IMR-90 (cell line): ENCODE results near the gene CNKSR3. TPM values are rescaled to one million over a fixed set of nuclear protein-coding genes. Genes with fewer than 3 reads are reported as not detected.

Experiments used
- ATAC-seq: fragments of 200-7000 bp; cut with Tn5 transposase; 2 replicates; pipeline ENCODE4 v1.9.1; 2020; ENCODE audit warnings: low read depth, mild to moderate bottlenecking, moderate library complexity
- BruUV-seq: library from RNA; stranded (reverse); fragments of 400-500 nt; replicated peaks from 2 replicates; lab custom pipeline; 2021; lab: Mats Ljungman, UMichigan
- CTCF ChIA-PET: fragments of 300-600 bp; formaldehyde crosslinking; extraction: SDS; loops from one replicate; lab custom pipeline; 2021; ENCODE audit warnings: antibody characterized with exemption; lab: Yijun Ruan, JAX
- POLR2A ChIA-PET: fragments of 300-600 bp; sonication (Branson Sonifier 250); formaldehyde crosslinking; loops from one replicate; lab custom pipeline; 2022; ENCODE audit warnings: antibody characterized with exemption; ENCODE audit not compliant: unreplicated experiment; lab: Charles Lee
- DNase-seq: peaks from one replicate; pipeline ENCODE4 v3.0.0; 2013
- H2AFZ ChIP-seq: replicated peaks from 2 replicates; pipeline ENCODE3; 2013; ENCODE audit warnings: low read length, mild to moderate bottlenecking; ENCODE audit not compliant: poor library complexity
- H2AK5ac ChIP-seq: 2 replicates; pipeline ENCODE4 v1.6.1; 2013; ENCODE audit warnings: low read depth, low read length, inconsistent platforms
- H2AK9ac ChIP-seq: replicated peaks from 2 replicates; pipeline ENCODE3; 2013; ENCODE audit warnings: mild to moderate bottlenecking, low read depth, low read length, moderate library complexity; ENCODE audit not compliant: poor library complexity
- H2BK120ac ChIP-seq: 2 replicates; pipeline ENCODE4 v1.6.1; 2013; ENCODE audit warnings: low read depth, low read length, inconsistent platforms
- H2BK15ac ChIP-seq: 3 replicates; pipeline ENCODE4 v1.6.1; 2013; ENCODE audit warnings: low read depth, low read length, inconsistent platforms
- H2BK20ac ChIP-seq: 2 replicates; pipeline ENCODE4 v1.6.1; 2013; ENCODE audit warnings: low read depth, mild to moderate bottlenecking, inconsistent platforms, low read length, moderate library complexity
- H2BK5ac ChIP-seq: 2 replicates; pipeline ENCODE4 v1.6.1; 2013; ENCODE audit warnings: mild to moderate bottlenecking, low read depth, low read length, inconsistent platforms; ENCODE audit not compliant: poor library complexity, severe bottlenecking
- H3K14ac ChIP-seq: replicated peaks from 2 replicates; pipeline ENCODE4 v1.6.1; 2013; ENCODE audit warnings: low read depth, low read length, inconsistent platforms
- H3K18ac ChIP-seq: 2 replicates; pipeline ENCODE4 v1.6.1; 2013; ENCODE audit warnings: low read depth, low read length, control low read depth
- H3K23ac ChIP-seq: 2 replicates; pipeline ENCODE4 v1.6.1; 2013; ENCODE audit warnings: low read depth, low read length, inconsistent platforms
- H3K27ac ChIP-seq: 2 replicates; pipeline ENCODE4 v1.5.1; 2013; ENCODE audit warnings: mild to moderate bottlenecking, control low read depth, low read length; ENCODE audit not compliant: insufficient read depth
- H3K27me3 ChIP-seq: 2 replicates; pipeline ENCODE4 v1.6.1; 2013; ENCODE audit warnings: low read length; ENCODE audit not compliant: control insufficient read depth, insufficient read depth
- H3K36me3 ChIP-seq: 2 replicates; pipeline ENCODE4 v1.6.1; 2013; ENCODE audit warnings: low read length, mixed read lengths; ENCODE audit not compliant: control insufficient read depth, insufficient read depth
- H3K4ac ChIP-seq: 2 replicates; pipeline ENCODE4 v1.6.1; 2013; ENCODE audit warnings: low read depth, low read length, inconsistent platforms
- H3K4me1 ChIP-seq: 2 replicates; pipeline ENCODE4 v1.6.1; 2013; ENCODE audit warnings: low read length, mixed read lengths; ENCODE audit not compliant: control insufficient read depth, insufficient read depth
- H3K4me2 ChIP-seq: 2 replicates; pipeline ENCODE4 v1.6.1; 2013; ENCODE audit warnings: low read depth, mild to moderate bottlenecking, control low read depth, low read length, moderate library complexity
- H3K4me3 ChIP-seq: 2 replicates; pipeline ENCODE4 v1.5.1; 2013; ENCODE audit warnings: low read depth, mild to moderate bottlenecking, control low read depth, low read length, moderate library complexity; ENCODE audit not compliant: insufficient read depth
- H3K56ac ChIP-seq: 2 replicates; pipeline ENCODE4 v1.6.1; 2013; ENCODE audit warnings: low read length, inconsistent platforms; ENCODE audit not compliant: insufficient read depth; ENCODE audit errors: extremely low read depth
- H3K79me1 ChIP-seq, 2 experiments: 2 replicates each; pipeline ENCODE4 v1.6.1; 2013; ENCODE audit warnings: low read length in 2 of 2, inconsistent platforms in 1 of 2, low read depth in 1 of 2
- H3K9ac ChIP-seq: 2 replicates; pipeline ENCODE4 v1.6.1; 2013; ENCODE audit warnings: low read depth, low read length, control low read depth
- H3K9me1 ChIP-seq: 2 replicates; pipeline ENCODE4 v1.6.1; 2013; ENCODE audit warnings: low read length, inconsistent platforms; ENCODE audit not compliant: insufficient read depth
- H3K9me3 ChIP-seq: 2 replicates; pipeline ENCODE4 v1.6.1; 2013; ENCODE audit warnings: low read length; ENCODE audit not compliant: control insufficient read depth, insufficient read depth
- H4K20me1 ChIP-seq: 2 replicates; pipeline ENCODE4 v1.6.1; 2013; ENCODE audit warnings: low read length, inconsistent platforms; ENCODE audit not compliant: insufficient read depth
- H4K5ac ChIP-seq: 2 replicates; pipeline ENCODE4 v1.6.1; 2013; ENCODE audit warnings: mild to moderate bottlenecking, low read depth, low read length, control low read depth
- H4K8ac ChIP-seq, 2 experiments: 2 replicates each; pipeline ENCODE4 v1.6.1; 2013; ENCODE audit warnings: low read depth in 2 of 2, low read length in 2 of 2, control low read depth in 1 of 2, inconsistent platforms in 1 of 2
- H4K91ac ChIP-seq: 2 replicates; pipeline ENCODE4 v1.6.1; 2013; ENCODE audit warnings: low read depth, low read length, inconsistent platforms; ENCODE audit not compliant: insufficient read depth
- BHLHE40 ChIP-seq: fragments of 150-350 bp; IDR thresholded peaks from 2 replicates; pipeline ENCODE4 v1.6.1; 2016; ENCODE audit warnings: mild to moderate bottlenecking, low read depth, low read length
- RAD21 ChIP-seq: IDR thresholded peaks from 2 replicates; pipeline ENCODE4 v1.6.1; 2012; ENCODE audit warnings: low read length, improper control_type of control experiment
- RFX5 ChIP-seq: IDR thresholded peaks from 2 replicates; pipeline ENCODE4 v1.8.0; 2012; ENCODE audit warnings: low read depth, mild to moderate bottlenecking, low read length, moderate library complexity
- WGBS, 2 experiments: methylation state at CpG; one replicate each; pipeline versions ENCODE4 v1.1.5 to v1.1.7; 2013; ENCODE audit warnings: missing lambda C conversion rate in 2 of 2; ENCODE audit not compliant: insufficient read length in 1 of 2; ENCODE audit errors: extremely low coverage in 2 of 2; 5-methylcytosine and 5-hydroxymethylcytosine counted together
- dilution Hi-C: fragments of 300-500 bp; cut with HindIII; formaldehyde crosslinking; loops from one replicate; pipeline ENCODE4 v1.14.3; 2018; ENCODE audit warnings: low sequenced_read_pairs; ENCODE audit not compliant: unreplicated experiment
- in situ Hi-C: fragments of 300-500 bp; cut with MboI; formaldehyde crosslinking; loops from 3 replicates; pipeline ENCODE4 v1.14.3; 2019; ENCODE audit warnings: low sequenced_read_pairs, inconsistent platforms, mixed read lengths
- intact Hi-C: fragments of 100-400 bp; cut with micrococcal nuclease; formaldehyde crosslinking; loops from 2 replicates; pipeline ENCODE4 v1.10.0; 2022
- polyA plus RNA-seq, 3 experiments: library from polyadenylated mRNA; depleted of rRNA; stranded (reverse); fragments of >200 nt; gene quantifications; 2 replicates each; pipeline ENCODE4 v1.2.3, GENCODE V29; 2012; ENCODE audit warnings: low replicate concordance in 1 of 3
- total RNA-seq: library from RNA; depleted of rRNA; stranded (reverse); fragments of >200 nt; gene quantifications from 2 replicates; pipeline ENCODE4 v1.2.3, GENCODE V29; 2012
- TF ChIP-seq, protein P1 (sequence below): fragments of 150-350 bp; IDR thresholded peaks from 2 replicates; pipeline ENCODE4 v1.6.1; 2017; ENCODE audit warnings: mild to moderate bottlenecking, antibody characterized with exemption, low read length, low read depth

The CNKSR3 gene
- total and polyA plus RNA-seq, 2 of the 4 experiments (the other 2 are of a cell fraction), result 6.7 to 15.8 TPM

DNA sequence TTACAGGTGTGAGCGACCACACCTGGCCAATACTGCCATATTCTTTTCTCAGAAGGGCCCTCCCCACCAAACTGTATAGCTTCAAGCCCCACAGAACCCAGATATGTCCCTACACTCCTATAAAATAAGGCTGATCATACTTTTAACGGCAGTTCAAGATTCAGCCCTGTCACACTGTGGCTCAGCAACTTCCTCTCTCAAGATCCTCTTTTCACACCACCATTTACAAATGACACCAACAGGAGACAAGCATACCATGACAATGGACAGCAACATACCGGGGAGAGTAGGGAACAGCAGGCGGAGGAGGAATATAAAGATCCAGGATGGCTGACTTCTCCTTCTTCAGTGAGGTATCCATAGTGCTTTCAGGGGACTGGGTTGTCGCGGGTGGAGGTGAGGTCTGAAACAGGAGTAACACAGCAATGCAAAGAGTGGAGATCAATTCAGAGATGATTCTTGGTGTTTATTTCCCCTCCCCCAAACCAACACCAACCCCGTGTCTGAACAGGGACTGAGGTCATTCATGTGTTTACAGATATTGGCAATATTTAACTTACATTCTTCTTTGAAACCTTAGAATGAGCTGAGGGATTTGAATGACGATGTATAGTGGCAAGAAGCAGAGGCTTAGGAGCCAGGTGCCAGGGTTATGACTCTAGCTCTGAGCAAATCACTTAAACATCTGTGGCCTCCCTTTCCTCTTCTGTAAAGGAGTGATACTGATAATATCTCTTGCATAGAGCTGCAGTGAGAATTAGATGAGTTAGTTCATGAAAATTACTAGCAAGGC lies 96.3 kb downstream of the CNKSR3 start:
- Histone ChIP-seq H3K18ac (no peak overlapping the region; the same call in 1 of the 2 replicates), H2BK15ac (peak overlapping the region; percentile 54; the same call in 1 of the 3 replicates), H3K4me1 (peaks cover 12% of the 10 kb centered on the region), H3K4me2 (no peak overlapping the region), H3K36me3 (peaks cover 25% of the 10 kb centered on the region), H3K4ac (peak overlapping the region; percentile 69), H3K9me3 (no peaks in the 10 kb centered on the region), H2BK120ac (peak overlapping the region; percentile 36; the same call in 1 of the 2 replicates), H4K5ac (peak overlapping the region; percentile 2; the same call in 1 of the 2 replicates), H3K4me3 (no peak overlapping the region), H3K9ac (no peak overlapping the region), H2BK20ac (peak overlapping the region; percentile 75), H3K79me1 (peaks cover 0 to 14% of the 10 kb centered on the region in 2 experiments; a peak in 2 of 4 replicates), H3K14ac (0 out of 2 replicates have a peak overlapping the region, but pooled peaks have one; percentile 8), H2AK9ac (no peak overlapping the region), H3K23ac (peak overlapping the region; percentile 72; the same call in 1 of the 2 replicates), H4K91ac (peak overlapping the region; percentile 43), H4K8ac (peak overlapping the region in 1 of 2 experiments; percentile 29; a peak in 2 of 4 replicates), H3K56ac (no peak overlapping the region), H3K9me1 (peaks cover 9% of the 10 kb centered on the region; the same call in 1 of the 2 replicates), H3K27ac (peak overlapping the region; percentile 28; the same call in 1 of the 2 replicates), H4K20me1 (no peaks in the 10 kb centered on the region; the same call in 1 of the 2 replicates), H2AFZ (no peak overlapping the region), H2AK5ac (peak overlapping the region; percentile 63), H3K27me3 (no peaks in the 10 kb centered on the region), H2BK5ac (peak overlapping the region; percentile 49)
- in situ Hi-C loops, result no loop called here
- no TSS peak for BruUV-seq
- POLR2A ChIA-PET, result interaction anchor here (0.6 kb wide), 1 partner anchor 261 kb away, joined by 4 read pairs; no protein-coding TSS in a partner anchor
- CTCF ChIA-PET, result interaction anchor here (0.6 kb wide), 1 partner anchor 229 kb away, joined by 3 read pairs; no protein-coding TSS in a partner anchor
- TF ChIP-seq BHLHE40 (no peak), RAD21 (no peak), RFX5 (no peak)
- TF ChIP-seq, protein P1, sequence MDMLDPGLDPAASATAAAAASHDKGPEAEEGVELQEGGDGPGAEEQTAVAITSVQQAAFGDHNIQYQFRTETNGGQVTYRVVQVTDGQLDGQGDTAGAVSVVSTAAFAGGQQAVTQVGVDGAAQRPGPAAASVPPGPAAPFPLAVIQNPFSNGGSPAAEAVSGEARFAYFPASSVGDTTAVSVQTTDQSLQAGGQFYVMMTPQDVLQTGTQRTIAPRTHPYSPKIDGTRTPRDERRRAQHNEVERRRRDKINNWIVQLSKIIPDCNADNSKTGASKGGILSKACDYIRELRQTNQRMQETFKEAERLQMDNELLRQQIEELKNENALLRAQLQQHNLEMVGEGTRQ, result no peak
- intact Hi-C loops, result loop anchor here (5.0 kb wide), 1 partner anchor 122 kb away; no protein-coding TSS in a partner anchor
- DNase-seq (peak; percentile 89), ATAC-seq (peak; percentile 21; the same call in 1 of the 2 replicates)
- WGBS, 2 experiments, result 100% methylated on average over 1 of the region's 8 CpGs; no CpG with 5 or more reads in 1 of the 2 experiments
- dilution Hi-C loops, result no loop called here
